Stimulated activated CD8-positive, alpha-beta memory T cell treated with anti-CD3 and anti-CD28 coated beads, Interleukin-15, amount 100 ng/mL, for 48 hours (primary cell): ENCODE measurements around the gene PYROXD2.

Experiments
- DNase-seq, 2 donors: peaks; one replicate each; pipeline ENCODE4 v3.0.0-alpha.2; 2020; ENCODE audit warnings: low read depth in 2 of 2

PYROXD2 gene

DNA sequence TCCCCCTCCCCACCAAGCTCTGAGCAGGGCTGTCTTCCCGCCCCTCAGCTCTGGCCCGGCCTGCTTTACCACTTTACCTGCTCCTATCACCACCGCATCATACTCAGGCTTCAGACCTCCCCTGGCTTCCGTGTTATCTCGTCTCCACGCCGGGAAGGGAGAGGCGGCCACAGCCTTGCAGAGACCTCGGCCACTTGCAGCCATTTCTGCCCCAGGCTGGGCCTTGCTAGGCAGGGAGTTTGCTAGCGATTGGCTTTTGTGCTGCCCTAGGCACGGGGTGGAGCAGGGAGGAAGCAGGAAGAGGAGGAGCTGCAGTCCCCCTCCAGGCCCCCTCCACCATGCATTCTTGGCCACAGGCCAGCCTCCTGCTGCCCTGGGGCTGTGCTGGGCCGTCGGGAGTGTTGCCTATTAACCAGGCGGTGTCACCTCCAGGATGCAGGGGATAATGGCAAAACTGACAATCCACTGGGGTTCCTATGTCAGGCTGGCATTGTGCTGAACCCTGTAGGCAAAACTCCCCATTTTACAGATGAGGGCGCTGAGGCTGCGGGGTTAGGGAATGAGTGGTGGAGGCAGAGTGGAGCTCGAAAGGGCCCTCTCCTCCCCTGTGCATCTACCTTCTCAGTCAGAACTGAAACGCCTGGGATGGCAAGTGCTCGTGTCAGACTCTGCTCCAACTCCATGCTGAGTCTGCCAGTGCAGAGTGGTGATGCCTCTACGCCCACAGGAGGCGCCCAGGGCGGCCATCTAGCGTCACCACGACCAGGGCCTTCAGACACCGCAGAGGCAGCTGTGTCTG lies at the start of gene PYROXD2:
PYROXD2 (minus strand) TSS at position 251 of the 799 bp plus-strand sequence; CDS start at position 204, 47 bp downstream.
- DNase-seq = peak; percentile 11 to 14

- DNase-seq = no peak
These were observed 49.2 kb upstream of the PYROXD2 start for GRCh38 chr10:98463976-98464754.

DNA sequence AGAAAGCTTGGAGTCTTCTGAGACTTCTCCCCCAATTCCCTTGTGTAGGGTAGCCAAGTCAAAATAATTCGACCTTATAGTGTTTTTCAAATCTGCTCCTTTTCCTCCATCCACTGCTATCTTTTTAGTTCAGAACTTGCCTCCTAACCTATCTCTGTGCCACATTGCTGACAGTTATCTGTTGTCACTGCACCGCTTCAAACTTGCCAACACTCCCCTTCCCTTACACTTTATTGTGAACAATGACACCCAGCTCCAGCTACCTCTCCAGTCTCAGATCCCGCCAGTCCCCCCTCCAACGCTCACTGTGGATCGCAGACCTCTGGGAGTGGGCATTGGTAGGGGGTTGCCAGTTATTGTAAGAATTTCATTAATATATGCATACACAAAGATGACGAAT lies 48.0 kb upstream of the PYROXD2 start:
- no peak for DNase-seq

- no peak for DNase-seq
These were observed 46.5 kb upstream of the PYROXD2 start for GRCh38 chr10:98461500-98461842.

DNA sequence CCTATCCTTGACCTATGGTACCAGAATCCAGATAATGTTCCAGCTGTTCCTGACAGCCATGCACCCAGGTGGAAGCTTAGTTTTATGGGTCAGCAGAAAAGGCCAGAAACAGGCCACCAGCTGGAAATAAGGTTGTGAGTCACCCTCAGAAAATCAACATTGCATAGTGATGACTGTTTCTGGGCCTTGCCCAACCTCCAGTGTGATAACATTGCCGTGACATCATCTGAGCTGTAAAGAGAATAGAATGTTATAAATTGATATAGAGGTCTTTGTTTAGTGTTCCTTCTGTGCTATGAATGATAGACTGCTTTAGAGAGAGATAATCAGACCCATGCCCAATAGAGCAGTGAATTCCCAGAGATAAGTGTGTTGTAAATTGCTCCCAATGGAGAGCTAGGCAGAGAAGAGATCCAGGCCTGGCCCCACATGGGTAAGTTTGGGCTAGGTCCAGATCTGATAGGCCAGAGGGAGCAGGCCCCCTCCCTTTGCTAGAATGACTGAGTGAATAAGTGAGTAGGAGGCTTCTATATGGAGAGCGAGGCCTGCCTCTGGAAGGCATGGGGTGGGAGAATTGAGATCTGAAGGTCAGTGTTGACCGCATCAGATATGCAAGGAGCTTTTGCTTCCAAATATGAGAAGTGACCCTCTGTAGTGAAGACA lies 46.0 kb upstream of the PYROXD2 start:
- DNase-seq = no peak

DNA sequence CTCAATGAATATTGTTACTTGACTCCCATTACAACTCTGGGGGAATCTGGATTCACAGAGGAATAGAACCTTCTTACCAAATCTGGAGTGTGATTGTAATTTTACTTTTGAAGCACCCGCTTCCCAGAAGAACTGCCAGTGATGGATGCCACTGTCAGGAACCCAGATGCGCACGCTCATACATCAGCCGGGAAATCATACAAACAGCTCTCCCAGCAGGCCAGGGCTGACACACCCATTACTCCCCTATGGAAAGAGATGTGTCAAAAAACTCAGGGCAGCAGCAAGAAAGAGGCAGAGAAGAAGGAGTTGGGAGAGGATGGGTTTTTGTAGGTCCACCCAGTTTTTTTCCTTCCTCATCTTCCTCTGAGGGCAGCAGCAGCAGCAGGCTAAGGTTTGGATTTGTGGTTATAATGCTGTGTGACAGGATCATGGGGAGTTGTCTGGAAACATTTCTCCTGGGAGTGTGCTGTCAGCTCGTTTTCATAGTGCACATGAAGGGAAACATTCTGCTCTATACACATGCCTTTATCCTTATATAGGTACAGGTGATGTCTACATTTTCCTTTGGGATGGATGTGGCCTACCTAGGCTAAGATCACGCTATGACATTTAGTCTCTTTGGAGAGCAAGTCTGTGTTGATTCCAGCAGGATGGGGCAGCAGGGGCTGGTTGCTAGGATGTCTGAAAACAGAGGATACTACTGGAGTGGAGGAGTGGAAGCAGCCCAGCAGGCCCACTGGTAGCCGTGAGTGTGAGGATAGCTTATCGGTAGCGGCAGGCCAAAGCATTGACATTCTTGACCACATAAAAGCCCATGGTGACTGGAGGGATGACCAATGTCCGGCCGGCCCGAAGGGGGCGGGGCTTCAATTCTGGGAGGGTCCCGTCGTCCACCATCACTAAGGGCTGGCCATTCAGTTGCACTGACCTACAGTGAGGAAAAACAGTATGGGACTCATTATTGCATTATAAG lies 44.1 kb upstream of the PYROXD2 start:
- no peak for DNase-seq

- DNase-seq = no peak
These were observed 42.7 kb upstream of the PYROXD2 start for GRCh38 chr10:98457721-98458120.

DNA sequence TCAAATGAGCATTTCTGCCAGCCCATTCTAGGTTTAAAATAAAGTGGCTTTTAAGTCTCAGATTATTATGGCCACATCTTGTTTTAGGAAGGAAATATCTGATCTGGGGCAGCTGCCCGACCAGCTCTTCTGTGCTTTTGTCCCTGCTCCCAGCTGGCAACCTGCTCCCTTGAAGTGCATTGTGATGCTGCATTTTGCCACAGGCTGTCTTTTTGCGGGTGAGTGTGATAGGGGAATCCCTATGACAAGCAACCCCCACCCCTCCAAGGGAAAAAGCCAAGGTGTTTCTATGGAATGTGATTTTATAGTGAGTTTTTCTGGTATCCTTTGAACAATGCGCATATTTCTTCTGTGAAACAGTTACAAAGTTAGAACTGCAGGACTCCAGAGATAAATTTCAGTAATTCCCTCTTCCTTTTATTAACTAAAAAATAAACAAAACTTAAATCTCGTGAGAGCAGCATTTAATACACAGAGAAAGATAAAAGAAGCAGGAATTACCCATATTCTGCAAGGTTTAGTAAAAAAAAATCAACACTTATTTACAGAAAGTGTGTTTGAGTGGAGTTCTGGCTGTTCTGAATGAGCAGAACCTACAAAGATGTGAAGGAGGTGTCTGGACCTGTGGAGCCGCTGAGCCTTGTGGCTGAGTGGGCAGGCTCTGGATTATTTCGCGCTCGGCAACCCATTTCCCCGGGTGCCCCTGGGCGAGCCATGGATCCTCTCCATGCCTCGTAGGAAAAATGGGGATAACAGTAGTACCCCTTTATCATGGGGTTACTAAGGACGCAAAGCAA lies 41.9 kb upstream of the PYROXD2 start:
- DNase-seq = no peak

GRCh38 chr10:98456043-98456570 lies 41.1 kb upstream of the PYROXD2 start:
- no peak for DNase-seq

DNA sequence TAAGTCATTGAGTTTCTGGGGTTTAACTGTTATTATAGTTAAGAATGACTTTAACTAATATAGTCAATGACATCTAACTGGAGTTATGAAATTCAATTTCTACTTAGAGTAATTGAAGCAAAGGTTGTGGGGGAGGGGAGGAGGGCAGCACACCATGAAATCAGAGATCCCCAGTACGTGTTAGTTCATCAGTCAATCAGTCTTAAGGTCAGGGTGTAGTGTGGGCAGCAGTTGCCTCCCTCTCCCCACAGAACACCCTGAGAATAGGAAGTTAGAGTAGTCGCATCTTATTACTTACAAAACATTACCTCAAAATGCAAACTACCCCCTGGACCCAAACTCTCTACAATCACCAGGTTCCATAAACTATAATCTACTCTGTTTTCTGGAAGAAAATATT lies 38.7 kb upstream of the PYROXD2 start:
- DNase-seq = no peak

- DNase-seq = no peak
These were observed 35.6 kb upstream of the PYROXD2 start for GRCh38 chr10:98450618-98451017.

- DNase-seq = no peak
These were observed 34.3 kb upstream of the PYROXD2 start for GRCh38 chr10:98449287-98449686.

DNA sequence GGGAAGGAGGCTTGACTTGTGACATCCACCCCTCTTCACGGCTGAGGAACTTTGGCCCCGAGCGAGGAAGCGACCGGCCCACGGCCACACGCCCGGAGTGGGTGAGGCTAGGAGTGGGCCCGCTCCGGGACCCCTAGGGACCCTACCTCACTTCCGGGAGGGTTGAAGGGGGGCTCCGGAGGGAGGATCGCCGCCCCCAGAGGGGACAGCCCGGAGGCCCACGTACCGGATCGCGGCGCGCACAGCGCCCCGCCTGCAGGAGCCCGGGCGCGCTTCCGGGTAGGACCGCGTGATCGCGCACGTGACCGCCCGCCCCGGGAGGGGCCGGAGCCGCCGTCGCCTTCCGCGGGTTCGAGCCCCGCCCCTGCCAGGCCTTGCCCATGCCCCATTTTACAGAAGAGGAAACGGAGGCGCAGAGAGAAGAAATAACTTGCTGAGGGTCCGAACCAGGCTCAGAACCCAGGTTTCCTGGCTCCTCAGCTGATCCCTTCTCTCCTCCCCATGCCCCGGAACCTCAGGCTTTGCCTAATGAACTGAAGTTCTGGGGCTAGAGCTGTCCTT lies 31.8 kb upstream of the PYROXD2 start, which contains the start of gene HPS1:
HPS1 (minus strand) TSS at position 275 of the 561 bp plus-strand sequence. CDS start 3,695 bp downstream, outside the sequence.
- DNase-seq = peak; percentile 77 to 80

- peak in 1 of 2 donors; percentile 23 for DNase-seq
These were observed 31.2 kb upstream of the PYROXD2 start for GRCh38 chr10:98446151-98446660.

GRCh38 chr10:98445200-98445812 lies 30.3 kb upstream of the PYROXD2 start:
- no peak for DNase-seq

GRCh38 chr10:98444314-98445006 lies 29.5 kb upstream of the PYROXD2 start:
- no peak for DNase-seq

- no peak for DNase-seq
These were observed 23.7 kb upstream of the PYROXD2 start for GRCh38 chr10:98438715-98439114.

DNA sequence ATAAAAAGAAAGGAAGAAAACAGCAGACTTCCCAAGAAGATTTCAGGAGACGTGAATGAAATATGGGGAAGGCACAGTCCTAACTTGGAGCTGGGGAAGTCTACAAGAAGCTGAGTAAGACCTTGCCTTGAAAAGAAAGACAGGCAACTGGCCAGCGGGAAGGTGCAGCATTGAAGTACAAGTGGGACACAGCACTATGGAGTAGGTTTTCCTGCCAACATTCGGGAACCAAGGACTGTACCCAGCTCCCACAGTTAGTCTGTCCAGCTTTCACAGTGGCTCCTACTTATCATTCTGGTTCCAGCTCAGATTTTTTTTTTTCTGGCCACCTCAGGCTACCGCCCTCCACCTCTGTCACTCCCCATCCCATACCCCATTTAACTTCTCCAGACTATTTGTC lies 21.7 kb upstream of the PYROXD2 start:
- no peak for DNase-seq
